Uterus (tissue), 2 donors: ENCODE data around the gene FKRP.

Experiments used
- POLR2A ChIP-seq, 2 donors: fragments of 450-650 bp; IDR thresholded peaks; one replicate each; pipeline ENCODE4 v1.6.1; 2016; ENCODE audit warnings: antibody characterized with exemption in 2 of 2, mild to moderate bottlenecking in 1 of 2, moderate library complexity in 1 of 2
- TF ChIP-seq, protein P1 (sequence below), 4 experiments: fragments of 200-600 bp in 2 of 4; fragments of 450-650 bp in 2 of 4; sonication (generic) in 2 of 4; IDR thresholded peaks; one replicate each; pipeline ENCODE4 v1.5.1; 2016 to 2019; ENCODE audit warnings: antibody characterized with exemption in 4 of 4, mild to moderate bottlenecking in 2 of 4, moderate library complexity in 1 of 4

- TF ChIP-seq POLR2A (IDR thresholded peaks at IDR 0.05) = no peak
- TF ChIP-seq, protein P1, sequence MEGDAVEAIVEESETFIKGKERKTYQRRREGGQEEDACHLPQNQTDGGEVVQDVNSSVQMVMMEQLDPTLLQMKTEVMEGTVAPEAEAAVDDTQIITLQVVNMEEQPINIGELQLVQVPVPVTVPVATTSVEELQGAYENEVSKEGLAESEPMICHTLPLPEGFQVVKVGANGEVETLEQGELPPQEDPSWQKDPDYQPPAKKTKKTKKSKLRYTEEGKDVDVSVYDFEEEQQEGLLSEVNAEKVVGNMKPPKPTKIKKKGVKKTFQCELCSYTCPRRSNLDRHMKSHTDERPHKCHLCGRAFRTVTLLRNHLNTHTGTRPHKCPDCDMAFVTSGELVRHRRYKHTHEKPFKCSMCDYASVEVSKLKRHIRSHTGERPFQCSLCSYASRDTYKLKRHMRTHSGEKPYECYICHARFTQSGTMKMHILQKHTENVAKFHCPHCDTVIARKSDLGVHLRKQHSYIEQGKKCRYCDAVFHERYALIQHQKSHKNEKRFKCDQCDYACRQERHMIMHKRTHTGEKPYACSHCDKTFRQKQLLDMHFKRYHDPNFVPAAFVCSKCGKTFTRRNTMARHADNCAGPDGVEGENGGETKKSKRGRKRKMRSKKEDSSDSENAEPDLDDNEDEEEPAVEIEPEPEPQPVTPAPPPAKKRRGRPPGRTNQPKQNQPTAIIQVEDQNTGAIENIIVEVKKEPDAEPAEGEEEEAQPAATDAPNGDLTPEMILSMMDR (IDR thresholded peaks at IDR 0.05) = no peak
Observed at GRCh38 chr19:46696866-46697203, 49.0 kb upstream of the FKRP start.
